Ovary (tissue), 9 donors: ENCODE measurements around the gene HTRA2. TPM values are rescaled to one million over a fixed set of nuclear protein-coding genes. Genes with fewer than 3 reads are reported as not detected.

Experiments
- DNase-seq, 5 donors: peaks; one replicate each; pipeline ENCODE4 v3.0.0-alpha.2; 2019 to 2020
- H3K27ac ChIP-seq, 2 donors: fragments of 200-600 bp; one replicate each; pipeline versions ENCODE4 v1.5.1 to v1.8.0; 2019 to 2022
- H3K27me3 ChIP-seq: fragments of 200-600 bp; one replicate; pipeline ENCODE4 v1.8.0; 2022
- H3K36me3 ChIP-seq: fragments of 200-600 bp; sonication (generic); one replicate; pipeline ENCODE4 v1.5.1; 2019
- H3K4me1 ChIP-seq: one replicate; pipeline ENCODE4 v1.8.1; 2013; ENCODE audit warnings: mild to moderate bottlenecking, moderate library complexity; ENCODE audit not compliant: insufficient read depth
- H3K4me3 ChIP-seq: fragments of 200-600 bp; sonication (generic); one replicate; pipeline ENCODE4 v1.5.1; 2017
- H3K9me3 ChIP-seq, 2 donors: fragments of 200-600 bp in 1 of 2; sonication (generic) in 1 of 2; one replicate each; pipeline versions ENCODE4 v1.5.1 to v1.8.1; 2013 to 2019; ENCODE audit warnings: mild to moderate bottlenecking in 1 of 2, moderate library complexity in 1 of 2
- EP300 ChIP-seq: sonication (generic); formaldehyde crosslinking; IDR thresholded peaks from one replicate; pipeline ENCODE4 v1.6.1; 2017; ENCODE audit warnings: antibody characterized with exemption
- POLR2A ChIP-seq: fragments of 450-650 bp; IDR thresholded peaks from one replicate; pipeline ENCODE4 v1.6.1; 2017; ENCODE audit warnings: antibody characterized with exemption, mild to moderate bottlenecking, moderate library complexity
- WGBS, 3 donors: extraction: QIAGEN DNeasy Blood & Tissue Kit in 1 of 3; methylation state at CpG; one replicate each; pipeline versions ENCODE4 v1.1.5 to v1.1.7; 2013 to 2017; 5-methylcytosine and 5-hydroxymethylcytosine counted together
- intact Hi-C, 4 donors: fragments of 100-400 bp; cut with DNase I; formaldehyde crosslinking; loops; one replicate each; pipeline versions ENCODE4 v1.11.0 to v1.15.1; 2022 to 2023
- polyA plus RNA-seq, 2 donors: library from polyadenylated mRNA; stranded (reverse); fragments of 200-250 nt in 1 of 2; fragments of 350-450 nt in 1 of 2; fragmentation: Illumina TruSeq in 1 of 2; extraction: RNeasy Lipid Tissue Mini Kit (QIAGEN cat#74804) in 1 of 2; gene quantifications; one replicate each; pipeline ENCODE4 v1.2.3, GENCODE V29; 2013 to 2014
- total RNA-seq, 7 donors: library from RNA; depleted of rRNA in 2 of 7; stranded (reverse); fragments of >200 nt in 2 of 7; fragmentation: NEBNext Ultra II Directional in 3 of 7; extraction: Animal tissue kit (Norgen Biotek cat#: 25700) in 3 of 7; gene quantifications; one replicate each; pipeline versions ENCODE4 v1.1.0 to v1.2.4, GENCODE V29; 2016 to 2023
- TF ChIP-seq, protein P1 (sequence below), 3 donors: fragments of 450-650 bp in 2 of 3; fragments of 200-600 bp in 1 of 3; IDR thresholded peaks; one replicate each; pipeline versions ENCODE4 v1.5.1 to v1.8.0; 2016 to 2022; ENCODE audit warnings: antibody characterized with exemption in 3 of 3, mild to moderate bottlenecking in 1 of 3
- donor health status: DM: no; HTN: no; CAD: no; lungs with moderate emphysema.
- donor health status: DM: no; HTN: no; CAD: no.
- donor health status: Bipolar disorder and iron deficiency.
- donor health status: DM: yes; HTN: yes; CAD: no.
- donor health status: DM: no; HTN: no; CAD: no.
- donor health status: DM: yes; HTN: yes; CAD: no.

The HTRA2 gene
- total and polyA plus RNA-seq, 9 donors, result 28.7 to 47.6 (median 36.9) TPM

- TF ChIP-seq, protein P1, sequence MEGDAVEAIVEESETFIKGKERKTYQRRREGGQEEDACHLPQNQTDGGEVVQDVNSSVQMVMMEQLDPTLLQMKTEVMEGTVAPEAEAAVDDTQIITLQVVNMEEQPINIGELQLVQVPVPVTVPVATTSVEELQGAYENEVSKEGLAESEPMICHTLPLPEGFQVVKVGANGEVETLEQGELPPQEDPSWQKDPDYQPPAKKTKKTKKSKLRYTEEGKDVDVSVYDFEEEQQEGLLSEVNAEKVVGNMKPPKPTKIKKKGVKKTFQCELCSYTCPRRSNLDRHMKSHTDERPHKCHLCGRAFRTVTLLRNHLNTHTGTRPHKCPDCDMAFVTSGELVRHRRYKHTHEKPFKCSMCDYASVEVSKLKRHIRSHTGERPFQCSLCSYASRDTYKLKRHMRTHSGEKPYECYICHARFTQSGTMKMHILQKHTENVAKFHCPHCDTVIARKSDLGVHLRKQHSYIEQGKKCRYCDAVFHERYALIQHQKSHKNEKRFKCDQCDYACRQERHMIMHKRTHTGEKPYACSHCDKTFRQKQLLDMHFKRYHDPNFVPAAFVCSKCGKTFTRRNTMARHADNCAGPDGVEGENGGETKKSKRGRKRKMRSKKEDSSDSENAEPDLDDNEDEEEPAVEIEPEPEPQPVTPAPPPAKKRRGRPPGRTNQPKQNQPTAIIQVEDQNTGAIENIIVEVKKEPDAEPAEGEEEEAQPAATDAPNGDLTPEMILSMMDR (IDR thresholded peaks at IDR 0.05), result no peak
- TF ChIP-seq POLR2A (no peak), EP300 (no peak)
- H3K36me3 ChIP-seq, result no peaks in the 10 kb centered on the region
- H3K9me3 ChIP-seq, result no peaks in the 10 kb centered on the region
- DNase-seq, result peak; percentile 34 to 56 (median 50)
- H3K4me1 ChIP-seq, result peaks cover 11% of the 10 kb centered on the region
- peak overlapping the region; percentile 92 for H3K4me3 ChIP-seq
- no peak overlapping the region for H3K27ac ChIP-seq
- WGBS, 3 donors, result 22 to 27% (median 26%) methylated on average over 27 of the region's 27 CpGs
- intact Hi-C loops, result no loop called here
- H3K27me3 ChIP-seq, result no peaks in the 10 kb centered on the region
Observed at GRCh38 chr2:74552914-74553811, 23.4 kb downstream of the HTRA2 start.

DNA sequence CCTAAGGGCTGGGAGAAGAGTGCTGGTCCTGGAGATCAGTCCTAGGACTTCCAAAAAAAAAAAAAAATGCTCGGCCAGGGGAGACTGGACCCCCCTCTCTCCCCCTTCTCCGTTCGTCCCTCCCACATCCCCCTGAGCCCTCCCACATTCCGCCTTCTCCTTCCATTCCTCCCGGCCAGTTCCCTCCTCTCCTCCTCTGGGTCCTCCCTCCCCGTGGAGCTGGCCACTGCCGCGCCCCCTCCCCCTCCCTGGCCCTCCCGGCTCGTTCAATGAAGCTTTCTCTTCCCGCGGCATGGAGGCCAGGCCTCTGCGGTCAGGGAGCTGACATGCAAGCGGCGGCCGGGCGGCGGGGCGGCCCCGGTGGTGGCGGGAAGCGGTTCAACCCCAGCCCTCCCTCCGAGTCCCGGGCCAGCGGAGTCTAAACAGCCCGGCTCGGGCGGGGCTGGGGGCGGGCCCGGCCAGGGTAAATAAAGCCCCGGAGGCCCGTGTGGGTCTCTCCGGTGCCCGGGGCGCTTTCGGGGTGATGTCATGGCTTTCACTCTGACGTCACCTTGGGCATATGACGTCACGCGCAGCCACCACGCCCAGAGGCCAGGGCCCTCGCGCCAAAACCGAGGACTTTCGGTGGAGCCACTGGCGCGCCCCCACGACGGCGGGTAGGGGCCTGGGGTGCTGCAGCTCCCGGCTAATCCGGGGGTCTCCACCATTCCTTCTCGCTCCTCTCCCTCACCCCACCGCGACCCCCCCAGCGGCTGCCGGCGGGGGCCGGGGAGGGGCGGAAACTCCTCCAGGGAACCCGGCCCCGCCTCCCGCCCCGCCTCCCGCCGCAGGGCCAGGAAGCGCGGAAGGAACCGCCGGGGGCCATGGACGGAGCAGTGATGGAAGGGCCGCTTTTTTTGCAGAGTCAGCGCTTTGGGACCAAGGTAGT, 24.4 kb downstream of the HTRA2 start, which contains the start of the genes DOK1 and LOXL3:
Gene DOK1 (plus strand): TSS at position 829 of the 928 bp plus-strand sequence. CDS start 35 bp downstream, at position 864.
Gene LOXL3 (minus strand): TSS at position 51 of the 928 bp plus-strand sequence. CDS start 1,308 bp downstream, outside the sequence.
- H3K4me1 ChIP-seq, result peaks cover 10% of the 10 kb centered on the region
- DNase-seq, result peak; percentile 89 to 91 (median 91)
- 0 to 1% (median 0%) methylated on average over 39 to 73 of the region's 73 CpGs for WGBS, 3 donors
- TF ChIP-seq EP300 (no peak), POLR2A (peak; percentile 41)
- TF ChIP-seq, protein P1 (IDR thresholded peaks at IDR 0.05), result peak in 1 of 3 donors; percentile 30
- peak within 1 kb of the TSS; percentile 73 to 88 for H3K27ac ChIP-seq
- H3K27me3 ChIP-seq, result no peaks in the 10 kb centered on the region
- H3K4me3 ChIP-seq, result peak within 1 kb of the TSS; percentile 92
- intact Hi-C loops, result no loop called here
- no peaks in the 10 kb centered on the region for H3K36me3 ChIP-seq
- no peaks in the 10 kb centered on the region for H3K9me3 ChIP-seq

- H3K4me3 ChIP-seq, result peak overlapping the region; percentile 92
- intact Hi-C loops, result no loop called here
- 0 to 5% (median 3%) methylated on average over 26 to 58 of the region's 58 CpGs for WGBS, 3 donors
- peaks cover 5% of the 10 kb centered on the region for H3K4me1 ChIP-seq
- H3K27ac ChIP-seq, result peak overlapping the region; percentile 73 to 88
- TF ChIP-seq, protein P1 (IDR thresholded peaks at IDR 0.05), result no peak
- no peak for TF ChIP-seq POLR2A
- no peak for TF ChIP-seq EP300
- H3K27me3 ChIP-seq, result no peaks in the 10 kb centered on the region
- DNase-seq, result peak; percentile 46 to 71 (median 55)
- H3K9me3 ChIP-seq, result no peaks in the 10 kb centered on the region
- no peaks in the 10 kb centered on the region for H3K36me3 ChIP-seq
Observed at GRCh38 chr2:74554820-74555531, 25.2 kb downstream of the HTRA2 start.
